Panc1 (cell line): ENCODE results near the gene FOSL2. TPM values are rescaled to one million over a fixed set of nuclear protein-coding genes. Genes with fewer than 3 reads are reported as not detected.
A peak's percentile ranks its signal among the peaks of the same experiment; 100 is the strongest.

ENCODE experiments used
- ATAC-seq: fragments of 200-7000 bp; cut with Tn5 transposase; 2 replicates; pipeline ENCODE4 v1.9.1; 2020; ENCODE audit warnings: mild to moderate bottlenecking, moderate library complexity
- BruUV-seq: library from RNA; stranded (reverse); fragments of 400-500 nt; replicated peaks from 2 replicates; lab custom pipeline; 2021; lab: Mats Ljungman, UMichigan
- CTCF ChIA-PET: fragments of 300-600 bp; sonication (Branson Sonifier 250); formaldehyde crosslinking; loops from one replicate; lab custom pipeline; 2022; ENCODE audit warnings: antibody characterized with exemption; lab: Charles Lee
- POLR2A ChIA-PET: fragments of 300-600 bp; sonication (Branson Sonifier 250); formaldehyde crosslinking; loops from one replicate; lab custom pipeline; 2022; ENCODE audit warnings: antibody characterized with exemption; lab: Charles Lee
- DNase-seq: peaks from one replicate; pipeline ENCODE4 v3.0.0-alpha.2; 2010; ENCODE audit warnings: low read depth, low spot score
- H3K27ac ChIP-seq: 2 replicates; pipeline ENCODE4 v1.5.1; 2011; ENCODE audit warnings: mild to moderate bottlenecking, low read length, inconsistent platforms
- H3K27me3 ChIP-seq: fragments of 200-500 bp; sonication (Bioruptor generic); 2 replicates; pipeline ENCODE4 v1.6.0; 2014; ENCODE audit warnings: low read length, inconsistent platforms; ENCODE audit not compliant: control insufficient read depth, insufficient read depth
- H3K36me3 ChIP-seq: fragments of 200-500 bp; sonication (Bioruptor generic); 2 replicates; pipeline ENCODE4 v1.5.1; 2014; ENCODE audit warnings: inconsistent platforms, mild to moderate bottlenecking, low read length, moderate library complexity; ENCODE audit not compliant: control insufficient read depth, insufficient read depth
- H3K4me1 ChIP-seq: 2 replicates; pipeline ENCODE4 v1.5.1; 2011; ENCODE audit warnings: inconsistent platforms, mild to moderate bottlenecking, low read length, moderate library complexity; ENCODE audit not compliant: control insufficient read depth, insufficient read depth
- H3K4me3 ChIP-seq, 2 experiments: 2 replicates each; pipeline ENCODE4 v1.5.1; 2011 to 2012; ENCODE audit warnings: low read depth in 2 of 2, low read length in 2 of 2, mild to moderate bottlenecking in 2 of 2, inconsistent platforms in 1 of 2, moderate library complexity in 1 of 2
- H3K9me3 ChIP-seq: fragments of 200-500 bp; sonication (Bioruptor generic); 2 replicates; pipeline ENCODE4 v1.5.1; 2014; ENCODE audit warnings: low read depth, mild to moderate bottlenecking, inconsistent platforms, low read length, moderate library complexity; ENCODE audit not compliant: control insufficient read depth, insufficient read depth
- POLR2AphosphoS5 ChIP-seq: IDR thresholded peaks from 2 replicates; pipeline ENCODE4 v1.6.1; 2012; ENCODE audit warnings: mild to moderate bottlenecking, low read depth, low read length, moderate library complexity
- SIN3A ChIP-seq: IDR thresholded peaks from 2 replicates; pipeline ENCODE4 v1.6.1; 2012; ENCODE audit warnings: low read depth, mild to moderate bottlenecking, low read length, moderate library complexity, borderline replicate concordance; ENCODE audit not compliant: insufficient read depth
- TCF7L2 ChIP-seq: IDR thresholded peaks from 2 replicates; pipeline ENCODE4 v1.6.1; 2011; ENCODE audit warnings: mild to moderate bottlenecking, low read depth, low read length, inconsistent platforms
- in situ Hi-C: cut with HindIII; loops from 2 replicates; pipeline ENCODE4 v1.10.0; 2016; ENCODE audit warnings: low sequenced_read_pairs, low pct_unique_long_range_greater_than_20kb
- intact Hi-C: fragments of 100-400 bp; cut with micrococcal nuclease; formaldehyde crosslinking; loops from one replicate; pipeline ENCODE4 v1.10.0; 2022; ENCODE audit not compliant: unreplicated experiment
- total RNA-seq: library from RNA; stranded (reverse); gene quantifications from one replicate; pipeline ENCODE4 v1.2.1, GENCODE V29; 2021; ENCODE audit not compliant: unreplicated experiment
- TF ChIP-seq, protein P1 (sequence below), 2 experiments: IDR thresholded peaks; 2 replicates each; pipeline ENCODE4 v1.6.1; 2011 to 2012; ENCODE audit warnings: low read depth in 2 of 2, control low read depth in 1 of 2, low read length in 1 of 2, mild to moderate bottlenecking in 1 of 2, moderate library complexity in 1 of 2; ENCODE audit not compliant: insufficient read depth in 1 of 2
- TF ChIP-seq, protein P2 (sequence below): fragments of 450-650 bp; IDR thresholded peaks from 2 replicates; pipeline ENCODE4 v1.5.1; 2017; ENCODE audit warnings: mild to moderate bottlenecking

FOSL2 gene
- total RNA-seq, 1 experiment from 2014 or later = 29.0 TPM

DNA sequence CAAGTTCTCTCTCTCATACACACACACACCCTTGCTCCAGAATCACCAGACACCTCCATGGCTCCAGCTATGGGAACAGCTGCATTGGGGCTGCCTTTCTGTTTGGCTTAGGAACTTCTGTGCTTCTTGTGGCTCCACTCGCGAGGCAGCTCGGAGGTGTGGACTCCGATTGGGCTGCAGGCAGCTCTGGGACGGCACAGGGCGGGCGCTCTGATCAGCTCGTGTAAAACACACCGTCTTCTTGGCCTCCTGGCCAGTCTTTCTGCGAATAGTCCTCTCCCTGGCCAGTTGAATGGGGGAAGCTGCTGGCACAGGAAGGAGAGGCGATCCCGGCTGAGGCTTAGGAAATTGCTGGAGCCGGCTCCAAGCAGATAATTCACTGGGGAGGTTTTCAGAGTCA, 22.4 kb downstream of the FOSL2 start:
- DNase-seq = no peak
- TF ChIP-seq, protein P1, sequence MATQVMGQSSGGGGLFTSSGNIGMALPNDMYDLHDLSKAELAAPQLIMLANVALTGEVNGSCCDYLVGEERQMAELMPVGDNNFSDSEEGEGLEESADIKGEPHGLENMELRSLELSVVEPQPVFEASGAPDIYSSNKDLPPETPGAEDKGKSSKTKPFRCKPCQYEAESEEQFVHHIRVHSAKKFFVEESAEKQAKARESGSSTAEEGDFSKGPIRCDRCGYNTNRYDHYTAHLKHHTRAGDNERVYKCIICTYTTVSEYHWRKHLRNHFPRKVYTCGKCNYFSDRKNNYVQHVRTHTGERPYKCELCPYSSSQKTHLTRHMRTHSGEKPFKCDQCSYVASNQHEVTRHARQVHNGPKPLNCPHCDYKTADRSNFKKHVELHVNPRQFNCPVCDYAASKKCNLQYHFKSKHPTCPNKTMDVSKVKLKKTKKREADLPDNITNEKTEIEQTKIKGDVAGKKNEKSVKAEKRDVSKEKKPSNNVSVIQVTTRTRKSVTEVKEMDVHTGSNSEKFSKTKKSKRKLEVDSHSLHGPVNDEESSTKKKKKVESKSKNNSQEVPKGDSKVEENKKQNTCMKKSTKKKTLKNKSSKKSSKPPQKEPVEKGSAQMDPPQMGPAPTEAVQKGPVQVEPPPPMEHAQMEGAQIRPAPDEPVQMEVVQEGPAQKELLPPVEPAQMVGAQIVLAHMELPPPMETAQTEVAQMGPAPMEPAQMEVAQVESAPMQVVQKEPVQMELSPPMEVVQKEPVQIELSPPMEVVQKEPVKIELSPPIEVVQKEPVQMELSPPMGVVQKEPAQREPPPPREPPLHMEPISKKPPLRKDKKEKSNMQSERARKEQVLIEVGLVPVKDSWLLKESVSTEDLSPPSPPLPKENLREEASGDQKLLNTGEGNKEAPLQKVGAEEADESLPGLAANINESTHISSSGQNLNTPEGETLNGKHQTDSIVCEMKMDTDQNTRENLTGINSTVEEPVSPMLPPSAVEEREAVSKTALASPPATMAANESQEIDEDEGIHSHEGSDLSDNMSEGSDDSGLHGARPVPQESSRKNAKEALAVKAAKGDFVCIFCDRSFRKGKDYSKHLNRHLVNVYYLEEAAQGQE (IDR thresholded peaks at IDR 0.05; ENCODE audit: insufficient read depth in 1 of 2, low read depth in 2 of 2, low read length in 1 of 2) = no peak
- TF ChIP-seq POLR2AphosphoS5 = no peak
- no peak for TF ChIP-seq TCF7L2
- no peak for TF ChIP-seq SIN3A
- TF ChIP-seq, protein P2, sequence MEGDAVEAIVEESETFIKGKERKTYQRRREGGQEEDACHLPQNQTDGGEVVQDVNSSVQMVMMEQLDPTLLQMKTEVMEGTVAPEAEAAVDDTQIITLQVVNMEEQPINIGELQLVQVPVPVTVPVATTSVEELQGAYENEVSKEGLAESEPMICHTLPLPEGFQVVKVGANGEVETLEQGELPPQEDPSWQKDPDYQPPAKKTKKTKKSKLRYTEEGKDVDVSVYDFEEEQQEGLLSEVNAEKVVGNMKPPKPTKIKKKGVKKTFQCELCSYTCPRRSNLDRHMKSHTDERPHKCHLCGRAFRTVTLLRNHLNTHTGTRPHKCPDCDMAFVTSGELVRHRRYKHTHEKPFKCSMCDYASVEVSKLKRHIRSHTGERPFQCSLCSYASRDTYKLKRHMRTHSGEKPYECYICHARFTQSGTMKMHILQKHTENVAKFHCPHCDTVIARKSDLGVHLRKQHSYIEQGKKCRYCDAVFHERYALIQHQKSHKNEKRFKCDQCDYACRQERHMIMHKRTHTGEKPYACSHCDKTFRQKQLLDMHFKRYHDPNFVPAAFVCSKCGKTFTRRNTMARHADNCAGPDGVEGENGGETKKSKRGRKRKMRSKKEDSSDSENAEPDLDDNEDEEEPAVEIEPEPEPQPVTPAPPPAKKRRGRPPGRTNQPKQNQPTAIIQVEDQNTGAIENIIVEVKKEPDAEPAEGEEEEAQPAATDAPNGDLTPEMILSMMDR = no peak
- Histone ChIP-seq H3K36me3 (no peaks in the 10 kb centered on the region; the same call in 1 of the 2 replicates), H3K4me3 (no peak overlapping the region), H3K4me1 (no peaks in the 10 kb centered on the region), H3K9me3 (no peaks in the 10 kb centered on the region), H3K27me3 (no peaks in the 10 kb centered on the region), H3K27ac (no peak overlapping the region)
- ChIA-PET POLR2A (no interaction called here), CTCF (no interaction called here)
- no peak for ATAC-seq
- intact Hi-C loops = no loop called here
- no TSS peak for BruUV-seq
- in situ Hi-C loops = no loop called here

DNA sequence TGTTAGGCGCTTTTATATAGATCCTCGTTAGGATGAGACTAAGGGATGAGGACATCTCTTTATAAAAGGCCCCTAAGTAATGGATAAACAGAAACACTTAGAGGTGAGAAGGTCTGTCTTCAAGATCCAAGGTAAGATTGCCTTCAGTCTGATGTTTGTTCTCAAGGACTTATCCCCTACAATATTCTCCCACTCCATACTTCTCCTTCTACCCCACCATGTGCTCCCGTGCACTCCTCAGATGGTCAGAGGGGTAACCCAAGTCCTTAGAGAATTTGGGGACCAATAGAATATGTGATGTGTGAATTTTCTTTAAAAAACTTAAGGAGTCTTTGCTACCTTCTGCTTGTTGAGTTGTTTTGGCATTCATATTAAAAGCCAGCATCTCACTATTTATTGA, 23.1 kb downstream of the FOSL2 start:
- BruUV-seq = TSS peak; percentile 58
- in situ Hi-C loops (no loop called here), intact Hi-C loops (no loop called here)
- Histone ChIP-seq H3K27me3 (no peaks in the 10 kb centered on the region), H3K9me3 (no peaks in the 10 kb centered on the region), H3K27ac (no peak overlapping the region), H3K36me3 (no peaks in the 10 kb centered on the region; the same call in 1 of the 2 replicates), H3K4me3 (no peak overlapping the region), H3K4me1 (no peaks in the 10 kb centered on the region)
- no peak for TF ChIP-seq TCF7L2
- TF ChIP-seq, protein P2 = no peak
- TF ChIP-seq SIN3A = no peak
- no peak for TF ChIP-seq POLR2AphosphoS5
- TF ChIP-seq, protein P1 (IDR thresholded peaks at IDR 0.05; ENCODE audit: insufficient read depth in 1 of 2, low read depth in 2 of 2, low read length in 1 of 2) = no peak
- CTCF ChIA-PET = no interaction called here
- ATAC-seq = no peak
- POLR2A ChIA-PET = no interaction called here
- no peak for DNase-seq
